PC-3 (cell line): Measurements from ENCODE around the gene CAVIN3. TPM values are rescaled to one million over a fixed set of nuclear protein-coding genes. Genes with fewer than 3 reads are reported as not detected.

Experiments used
- ATAC-seq: fragments of 200-7000 bp; cut with Tn5 transposase; 2 replicates; pipeline ENCODE4 v1.9.1; 2020; ENCODE audit warnings: mild to moderate bottlenecking, moderate library complexity
- BruUV-seq: library from RNA; stranded (reverse); fragments of 400-500 nt; replicated peaks from 2 replicates; lab custom pipeline; 2021; lab: Mats Ljungman, UMichigan
- CTCF ChIA-PET: fragments of 300-600 bp; sonication (Branson Sonifier 250); formaldehyde crosslinking; loops from one replicate; lab custom pipeline; 2022; ENCODE audit warnings: antibody characterized with exemption; lab: Charles Lee
- POLR2A ChIA-PET: fragments of 300-600 bp; sonication (Branson Sonifier 250); formaldehyde crosslinking; loops from one replicate; lab custom pipeline; 2022; ENCODE audit warnings: antibody characterized with exemption; ENCODE audit not compliant: unreplicated experiment; lab: Charles Lee
- DNase-seq: peaks from one replicate; pipeline ENCODE4 v3.0.0-alpha.2; 2015
- H2AFZ ChIP-seq: fragments of 300-600 bp; sonication (generic); 2 replicates; pipeline ENCODE4 v1.6.0; 2016; ENCODE audit warnings: antibody characterized with exemption, low read length
- H3F3A ChIP-seq: fragments of 300-600 bp; sonication (generic); one replicate; pipeline ENCODE4 v1.6.0; 2017; ENCODE audit warnings: antibody characterized with exemption, low read length, control low read depth, mild to moderate bottlenecking; ENCODE audit not compliant: unreplicated experiment
- H3K27ac ChIP-seq: fragments of 300-600 bp; sonication (generic); 2 replicates; pipeline ENCODE4 v1.5.1; 2016; ENCODE audit warnings: mild to moderate bottlenecking, low read length
- H3K27me3 ChIP-seq: fragments of 300-600 bp; sonication (generic); 2 replicates; pipeline ENCODE4 v1.6.1; 2016; ENCODE audit warnings: low read length, mixed read lengths
- H3K36me3 ChIP-seq: fragments of 300-600 bp; sonication (generic); 2 replicates; pipeline ENCODE4 v1.6.1; 2016; ENCODE audit warnings: low read depth, mixed run types, low read length, mixed read lengths
- H3K4me1 ChIP-seq: fragments of 300-600 bp; sonication (generic); 2 replicates; pipeline ENCODE4 v1.5.1; 2016; ENCODE audit warnings: low read length; ENCODE audit not compliant: insufficient read depth
- H3K4me2 ChIP-seq: fragments of 300-600 bp; sonication (generic); 2 replicates; pipeline ENCODE4 v1.6.0; 2016; ENCODE audit warnings: low read length
- H3K4me3 ChIP-seq: fragments of 300-600 bp; sonication (generic); 2 replicates; pipeline ENCODE4 v1.5.1; 2016; ENCODE audit warnings: mild to moderate bottlenecking, low read length, mixed read lengths
- H3K79me2 ChIP-seq: fragments of 300-600 bp; sonication (generic); 2 replicates; pipeline ENCODE4 v1.6.1; 2017; ENCODE audit warnings: low read length, mixed read lengths
- H3K9ac ChIP-seq: fragments of 300-600 bp; sonication (generic); 2 replicates; pipeline ENCODE4 v1.6.0; 2016; ENCODE audit warnings: mild to moderate bottlenecking, low read length
- H3K9me2 ChIP-seq: fragments of 300-600 bp; sonication (generic); replicated peaks from 2 replicates; pipeline ENCODE4 v1.6.1; 2016; ENCODE audit warnings: mixed run types, low read length, mixed read lengths
- H3K9me3 ChIP-seq: fragments of 300-600 bp; sonication (generic); 2 replicates; pipeline ENCODE4 v1.6.1; 2016; ENCODE audit warnings: low read length, mixed read lengths
- H4K20me1 ChIP-seq: fragments of 300-600 bp; sonication (generic); 2 replicates; pipeline ENCODE4 v1.6.1; 2016; ENCODE audit warnings: low read length, mixed read lengths
- EZH2 ChIP-seq: fragments of 300-600 bp; sonication (generic); IDR thresholded peaks from one replicate; pipeline ENCODE4 v1.6.1; 2017; ENCODE audit warnings: antibody characterized with exemption, mild to moderate bottlenecking, low read length; ENCODE audit not compliant: unreplicated experiment
- EZH2phosphoT487 ChIP-seq: fragments of 300-600 bp; sonication (generic); IDR thresholded peaks from 2 replicates; pipeline ENCODE4 v1.6.1; 2018; ENCODE audit warnings: mild to moderate bottlenecking, antibody characterized with exemption, low read length, borderline replicate concordance
- intact Hi-C: fragments of 100-400 bp; cut with micrococcal nuclease; formaldehyde crosslinking; loops from 2 replicates; pipeline ENCODE4 v1.9.0; 2023
- total RNA-seq: library from RNA; depleted of rRNA; stranded (reverse); fragments of >200 nt; gene quantifications from 2 replicates; pipeline ENCODE4 v1.2.3, GENCODE V29; 2014
- TF ChIP-seq, protein P1 (sequence below): fragments of 300-600 bp; sonication (generic); conservative IDR thresholded peaks from 2 replicates; pipeline ENCODE4 v1.5.1; 2017; ENCODE audit warnings: antibody characterized with exemption, low read depth, mild to moderate bottlenecking, low read length

The CAVIN3 gene
- total RNA-seq, 1 experiment from 2014 or later, result not detected

DNA sequence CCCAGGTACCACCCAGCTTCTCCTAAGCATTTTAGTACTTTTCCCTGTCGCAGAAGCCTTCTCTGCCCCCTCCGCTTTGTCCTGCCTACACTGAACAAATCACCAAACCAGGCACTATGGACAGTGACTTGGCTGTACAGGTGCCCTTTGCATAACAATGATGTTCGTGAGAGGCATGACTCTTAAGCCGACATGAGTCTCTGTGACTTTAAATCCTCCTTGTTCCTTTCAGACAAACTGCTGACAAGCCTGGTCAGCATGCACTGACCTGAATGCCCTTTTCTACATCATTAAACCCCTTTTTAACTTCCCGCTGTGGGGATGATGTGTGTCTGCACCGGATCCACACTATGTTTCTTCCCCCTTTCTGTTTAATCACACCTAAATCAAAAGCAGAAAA, 16.6 kb downstream of the CAVIN3 start:
- no peak overlapping the region for H3K4me2 ChIP-seq
- no peaks in the 10 kb centered on the region for H3F3A ChIP-seq
- H2AFZ ChIP-seq, result no peak overlapping the region
- H3K4me3 ChIP-seq, result no peak overlapping the region
- no peaks in the 10 kb centered on the region for H3K9me3 ChIP-seq
- no peak for ATAC-seq
- ChIA-PET POLR2A (no interaction called here), CTCF (no interaction called here)
- TF ChIP-seq, protein P1, sequence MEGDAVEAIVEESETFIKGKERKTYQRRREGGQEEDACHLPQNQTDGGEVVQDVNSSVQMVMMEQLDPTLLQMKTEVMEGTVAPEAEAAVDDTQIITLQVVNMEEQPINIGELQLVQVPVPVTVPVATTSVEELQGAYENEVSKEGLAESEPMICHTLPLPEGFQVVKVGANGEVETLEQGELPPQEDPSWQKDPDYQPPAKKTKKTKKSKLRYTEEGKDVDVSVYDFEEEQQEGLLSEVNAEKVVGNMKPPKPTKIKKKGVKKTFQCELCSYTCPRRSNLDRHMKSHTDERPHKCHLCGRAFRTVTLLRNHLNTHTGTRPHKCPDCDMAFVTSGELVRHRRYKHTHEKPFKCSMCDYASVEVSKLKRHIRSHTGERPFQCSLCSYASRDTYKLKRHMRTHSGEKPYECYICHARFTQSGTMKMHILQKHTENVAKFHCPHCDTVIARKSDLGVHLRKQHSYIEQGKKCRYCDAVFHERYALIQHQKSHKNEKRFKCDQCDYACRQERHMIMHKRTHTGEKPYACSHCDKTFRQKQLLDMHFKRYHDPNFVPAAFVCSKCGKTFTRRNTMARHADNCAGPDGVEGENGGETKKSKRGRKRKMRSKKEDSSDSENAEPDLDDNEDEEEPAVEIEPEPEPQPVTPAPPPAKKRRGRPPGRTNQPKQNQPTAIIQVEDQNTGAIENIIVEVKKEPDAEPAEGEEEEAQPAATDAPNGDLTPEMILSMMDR, result no peak
- TF ChIP-seq EZH2, result no peak
- TF ChIP-seq EZH2phosphoT487, result no peak
- no TSS peak for BruUV-seq
- H3K27ac ChIP-seq, result no peak overlapping the region
- H3K9ac ChIP-seq, result no peak overlapping the region
- no peaks in the 10 kb centered on the region for H3K79me2 ChIP-seq
- H3K9me2 ChIP-seq, result no peaks in the 10 kb centered on the region
- intact Hi-C loops, result no loop called here
- no peaks in the 10 kb centered on the region for H4K20me1 ChIP-seq
- DNase-seq, result no peak
- no peaks in the 10 kb centered on the region for H3K36me3 ChIP-seq
- no peaks in the 10 kb centered on the region for H3K4me1 ChIP-seq
- peaks cover 47% of the 10 kb centered on the region for H3K27me3 ChIP-seq

DNA sequence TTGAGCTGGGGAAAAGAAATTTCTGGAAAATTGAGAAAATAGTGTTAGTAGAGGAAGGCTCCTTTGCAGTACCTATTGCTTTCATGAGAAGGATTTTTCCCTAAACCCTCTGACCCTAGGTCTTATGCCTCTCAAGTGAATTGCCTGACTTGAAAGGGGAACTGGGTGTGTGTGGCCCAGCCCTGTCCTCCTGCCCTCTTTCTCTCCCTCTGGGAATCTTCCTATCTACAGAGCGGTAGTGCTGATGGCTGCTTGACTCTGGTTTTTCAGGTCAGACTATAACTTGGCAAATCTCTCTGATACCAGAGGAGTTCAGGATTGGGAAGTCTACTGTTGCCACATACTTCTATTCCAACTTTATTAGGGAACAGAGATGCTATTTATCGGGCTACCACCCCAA, 19.2 kb downstream of the CAVIN3 start:
- no TSS peak for BruUV-seq
- Histone ChIP-seq H3K4me3 (no peak overlapping the region), H3K9ac (no peak overlapping the region), H3K27ac (no peak overlapping the region), H3K4me1 (no peaks in the 10 kb centered on the region), H3K9me2 (no peaks in the 10 kb centered on the region), H3K79me2 (no peaks in the 10 kb centered on the region), H3K9me3 (no peaks in the 10 kb centered on the region), H3F3A (no peaks in the 10 kb centered on the region), H4K20me1 (no peaks in the 10 kb centered on the region), H3K4me2 (no peak overlapping the region), H3K36me3 (no peaks in the 10 kb centered on the region), H3K27me3 (peaks cover 32% of the 10 kb centered on the region), H2AFZ (no peak overlapping the region)
- no peak for DNase-seq
- TF ChIP-seq, protein P1, result no peak
- no peak for TF ChIP-seq EZH2
- no peak for TF ChIP-seq EZH2phosphoT487
- ATAC-seq, result no peak
- CTCF ChIA-PET, result interaction anchor here (0.7 kb wide), 1 partner anchor 61 kb away, joined by 3 read pairs; no protein-coding TSS in a partner anchor
- POLR2A ChIA-PET, result no interaction called here
- intact Hi-C loops, result no loop called here

DNA sequence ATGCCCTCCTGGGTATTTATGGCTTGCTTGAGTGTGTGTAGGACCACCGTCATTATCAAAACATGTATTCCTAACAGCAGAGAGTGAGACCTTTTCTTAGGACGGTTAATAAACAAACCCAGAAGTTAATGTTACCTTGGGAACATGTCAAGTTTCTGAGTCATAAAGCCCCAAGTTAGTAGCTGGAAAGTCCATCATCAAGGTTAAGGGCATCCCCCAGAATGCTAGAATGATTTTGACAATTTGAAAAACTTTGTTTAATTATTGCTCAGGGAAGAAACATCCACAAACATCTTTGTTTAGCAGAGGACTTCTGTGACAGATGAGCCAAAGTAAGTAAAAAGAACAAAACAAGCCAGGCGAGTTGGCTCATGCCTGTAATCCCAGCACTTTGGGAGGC, 20.0 kb downstream of the CAVIN3 start:
- Histone ChIP-seq H3K4me3 (no peak overlapping the region), H3K79me2 (no peaks in the 10 kb centered on the region), H3K36me3 (no peaks in the 10 kb centered on the region), H3K4me1 (no peaks in the 10 kb centered on the region), H3K9me3 (no peaks in the 10 kb centered on the region), H3K9me2 (no peaks in the 10 kb centered on the region), H3K4me2 (no peak overlapping the region), H2AFZ (no peak overlapping the region), H3K27ac (no peak overlapping the region), H3K9ac (no peak overlapping the region), H3F3A (no peaks in the 10 kb centered on the region), H3K27me3 (peaks cover 26% of the 10 kb centered on the region), H4K20me1 (no peaks in the 10 kb centered on the region)
- no peak for DNase-seq
- BruUV-seq, result no TSS peak
- TF ChIP-seq, protein P1, result no peak
- no peak for TF ChIP-seq EZH2phosphoT487
- no peak for TF ChIP-seq EZH2
- ATAC-seq, result no peak
- ChIA-PET POLR2A (no interaction called here), CTCF (no interaction called here)
- intact Hi-C loops, result no loop called here
